Activated CD4-positive, CD25-positive, alpha-beta regulatory T cell treated with anti-CD3 and anti-CD28 coated beads, Interleukin-2, amount 50 U/mL, for 16 hours (primary cell): ENCODE measurements around the gene MED22.
A peak's percentile ranks its signal among the peaks of the same experiment; 100 is the strongest.
"Not testable (repeated sequence)": the region's sequence is repeated elsewhere in the genome, so short reads cannot be mapped to it uniquely, and the experiment has no call there.

Experiments
- DNase-seq: peaks from one replicate; pipeline ENCODE4 v3.0.0-alpha.2; 2020; ENCODE audit warnings: low read depth, low spot score

Gene MED22

GRCh38 chr9:133347985-133348717 lies at the start of gene MED22, which contains the start of gene RPL7A:
Gene MED22 (minus strand): TSS chr9:133348131. CDS start chr9:133346662, 1,469 bp downstream.
Gene RPL7A (plus strand): TSS chr9:133348218. CDS start chr9:133348244, 26 bp downstream.
- DNase-seq: peak; percentile 83

- DNase-seq: no peak
These were observed 49.4 kb upstream of the MED22 start for GRCh38 chr9:133397370-133397769.

- DNase-seq: no peak
These were observed 49.0 kb upstream of the MED22 start for GRCh38 chr9:133396952-133397351.

- no peak for DNase-seq
These were observed 46.8 kb upstream of the MED22 start for GRCh38 chr9:133394687-133395271.

- no peak for DNase-seq
These were observed 45.5 kb upstream of the MED22 start for GRCh38 chr9:133393399-133393798.

GRCh38 chr9:133392308-133392707 lies 44.4 kb upstream of the MED22 start:
- not testable (repeated sequence) for DNase-seq

GRCh38 chr9:133391449-133391848 lies 43.5 kb upstream of the MED22 start:
- not testable (repeated sequence) for DNase-seq

GRCh38 chr9:133390713-133391112 lies 42.8 kb upstream of the MED22 start:
- no peak for DNase-seq

GRCh38 chr9:133389562-133389961 lies 41.6 kb upstream of the MED22 start:
- no peak for DNase-seq

- DNase-seq: no peak
These were observed 41.2 kb upstream of the MED22 start for GRCh38 chr9:133389025-133389557.

GRCh38 chr9:133387680-133388079 lies 39.7 kb upstream of the MED22 start:
- DNase-seq: no peak

GRCh38 chr9:133386338-133386737 lies 38.4 kb upstream of the MED22 start:
- DNase-seq: no peak

- DNase-seq: no peak
These were observed 37.5 kb upstream of the MED22 start for GRCh38 chr9:133385452-133385851.

GRCh38 chr9:133384736-133385321 lies 36.9 kb upstream of the MED22 start:
- no peak for DNase-seq

- no peak for DNase-seq
These were observed 35.5 kb upstream of the MED22 start for GRCh38 chr9:133383438-133383837.

- no peak for DNase-seq
These were observed 34.7 kb upstream of the MED22 start for GRCh38 chr9:133382507-133383141.

GRCh38 chr9:133380734-133381133 lies 32.8 kb upstream of the MED22 start:
- no peak for DNase-seq

- no peak for DNase-seq
These were observed 31.5 kb upstream of the MED22 start for GRCh38 chr9:133379153-133380086.

- DNase-seq: no peak
These were observed 30.6 kb upstream of the MED22 start for GRCh38 chr9:133378408-133378962.

GRCh38 chr9:133377721-133378216 lies 29.8 kb upstream of the MED22 start:
- no peak for DNase-seq
